Left ventricle myocardium inferior (tissue), 1 donor: ENCODE data around the gene VSIG10L. TPM values are rescaled to one million over a fixed set of nuclear protein-coding genes. Genes with fewer than 3 reads are reported as not detected.

ENCODE experiments used
- DNase-seq: peaks from one replicate; pipeline ENCODE4 v3.0.0-alpha.2; 2020
- H3K27ac ChIP-seq: fragments of 200-600 bp; replicated peaks from 2 replicates; pipeline ENCODE4 v1.8.0; 2021
- H3K27me3 ChIP-seq: fragments of 200-600 bp; 2 replicates; pipeline ENCODE4 v1.8.0; 2021; ENCODE audit warnings: low read depth
- H3K36me3 ChIP-seq: fragments of 200-600 bp; 2 replicates; pipeline ENCODE4 v1.8.0; 2021
- H3K4me1 ChIP-seq: fragments of 200-600 bp; 2 replicates; pipeline ENCODE4 v1.8.0; 2021
- H3K4me3 ChIP-seq: fragments of 200-600 bp; 2 replicates; pipeline ENCODE4 v1.8.0; 2021; ENCODE audit warnings: mild to moderate bottlenecking, moderate library complexity
- H3K9me3 ChIP-seq: fragments of 200-600 bp; replicated peaks from 2 replicates; pipeline ENCODE4 v1.8.0; 2021
- intact Hi-C: fragments of 100-400 bp; cut with micrococcal nuclease; formaldehyde crosslinking; loops from one replicate; pipeline ENCODE4 v1.11.0; 2022
- long read RNA-seq: library from polyadenylated mRNA; unstranded; transcript quantifications from one replicate; pipeline ENCODE4 v2.0.0, GENCODE V29; 2021
- total RNA-seq: library from RNA; stranded (reverse); fragmentation: NEBNext Ultra II Directional; extraction: Animal tissue kit (Norgen Biotek cat#: 25700); gene quantifications from one replicate; pipeline ENCODE4 v1.2.1, GENCODE V29; 2021
- TF ChIP-seq, protein P1 (sequence below): fragments of 200-600 bp; IDR thresholded peaks from 2 replicates; pipeline ENCODE4 v1.8.0; 2021; ENCODE audit warnings: antibody characterized with exemption, mild to moderate bottlenecking, borderline replicate concordance
- donor health status: DM: no; HTN: yes; CAD: no; lungs with severe emphysema.

The VSIG10L gene
- 0.66 TPM for total RNA-seq
- long read RNA-seq, partial matches to known transcripts, result 1 of 1 reads
- long read RNA-seq, other reads (novel, unspliced or antisense), result 0 of 1 reads

- DNase-seq, result no peak
- H3K4me1 ChIP-seq, result peaks cover 20% of the 10 kb centered on the region
- no peak within 1 kb of the TSS for H3K27ac ChIP-seq
- TF ChIP-seq, protein P1, sequence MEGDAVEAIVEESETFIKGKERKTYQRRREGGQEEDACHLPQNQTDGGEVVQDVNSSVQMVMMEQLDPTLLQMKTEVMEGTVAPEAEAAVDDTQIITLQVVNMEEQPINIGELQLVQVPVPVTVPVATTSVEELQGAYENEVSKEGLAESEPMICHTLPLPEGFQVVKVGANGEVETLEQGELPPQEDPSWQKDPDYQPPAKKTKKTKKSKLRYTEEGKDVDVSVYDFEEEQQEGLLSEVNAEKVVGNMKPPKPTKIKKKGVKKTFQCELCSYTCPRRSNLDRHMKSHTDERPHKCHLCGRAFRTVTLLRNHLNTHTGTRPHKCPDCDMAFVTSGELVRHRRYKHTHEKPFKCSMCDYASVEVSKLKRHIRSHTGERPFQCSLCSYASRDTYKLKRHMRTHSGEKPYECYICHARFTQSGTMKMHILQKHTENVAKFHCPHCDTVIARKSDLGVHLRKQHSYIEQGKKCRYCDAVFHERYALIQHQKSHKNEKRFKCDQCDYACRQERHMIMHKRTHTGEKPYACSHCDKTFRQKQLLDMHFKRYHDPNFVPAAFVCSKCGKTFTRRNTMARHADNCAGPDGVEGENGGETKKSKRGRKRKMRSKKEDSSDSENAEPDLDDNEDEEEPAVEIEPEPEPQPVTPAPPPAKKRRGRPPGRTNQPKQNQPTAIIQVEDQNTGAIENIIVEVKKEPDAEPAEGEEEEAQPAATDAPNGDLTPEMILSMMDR, result no peak
- H3K9me3 ChIP-seq, result no peaks in the 10 kb centered on the region
- H3K4me3 ChIP-seq, result no peak within 1 kb of the TSS
- peaks cover 19% of the 10 kb centered on the region for H3K36me3 ChIP-seq
- intact Hi-C loops, result no loop called here
- no peaks in the 10 kb centered on the region for H3K27me3 ChIP-seq
Observed at GRCh38 chr19:51341976-51342580, at the start of gene VSIG10L. Gene VSIG10L (minus strand): TSS chr19:51342139. CDS start chr19:51342124, 15 bp downstream.

GRCh38 chr19:51391073-51391611 lies 49.2 kb upstream of the VSIG10L start:
- H3K27me3 ChIP-seq, result peaks cover 18% of the 10 kb centered on the region
- H3K4me3 ChIP-seq, result no peak overlapping the region
- TF ChIP-seq, protein P1, result no peak
- intact Hi-C loops, result no loop called here
- no peaks in the 10 kb centered on the region for H3K9me3 ChIP-seq
- peaks cover 10% of the 10 kb centered on the region for H3K4me1 ChIP-seq
- no peaks in the 10 kb centered on the region for H3K36me3 ChIP-seq
- DNase-seq, result no peak
- H3K27ac ChIP-seq, result no peak overlapping the region

DNA sequence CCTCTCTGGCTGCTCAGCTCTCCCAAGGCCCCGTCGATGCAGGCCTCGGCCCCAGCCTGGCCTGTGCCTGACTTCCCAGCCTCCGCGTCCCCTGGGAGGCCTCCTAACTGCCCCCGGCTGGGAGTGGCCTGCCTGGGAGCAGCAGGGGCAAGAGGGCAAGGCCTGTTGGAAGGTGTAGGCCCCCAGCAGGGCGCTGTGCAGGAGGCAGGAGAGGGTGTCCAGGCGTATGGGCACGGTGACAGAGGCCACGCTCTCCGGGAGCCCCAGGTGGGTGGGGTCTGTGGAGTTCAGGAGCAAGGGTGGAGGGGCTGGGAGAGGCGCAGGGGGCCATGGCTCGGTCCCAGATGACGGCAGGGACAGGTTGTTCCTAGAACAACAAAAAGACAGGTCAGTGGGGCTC lies 47.2 kb upstream of the VSIG10L start:
- no peaks in the 10 kb centered on the region for H3K36me3 ChIP-seq
- H3K27ac ChIP-seq, result no peak overlapping the region
- no peak for DNase-seq
- peaks cover 18% of the 10 kb centered on the region for H3K27me3 ChIP-seq
- intact Hi-C loops, result no loop called here
- no peak overlapping the region for H3K4me3 ChIP-seq
- peaks cover 4% of the 10 kb centered on the region for H3K4me1 ChIP-seq
- H3K9me3 ChIP-seq, result no peaks in the 10 kb centered on the region
- TF ChIP-seq, protein P1, result no peak

- DNase-seq, result no peak
- H3K27me3 ChIP-seq, result peaks cover 18% of the 10 kb centered on the region
- no peaks in the 10 kb centered on the region for H3K4me1 ChIP-seq
- intact Hi-C loops, result no loop called here
- no peak within 1 kb of the TSS for H3K27ac ChIP-seq
- no peaks in the 10 kb centered on the region for H3K9me3 ChIP-seq
- no peak within 1 kb of the TSS for H3K4me3 ChIP-seq
- no peaks in the 10 kb centered on the region for H3K36me3 ChIP-seq
- TF ChIP-seq, protein P1, result no peak
Observed at GRCh38 chr19:51387924-51388389, 46.0 kb upstream of the VSIG10L start, which contains the start of gene LIM2. Gene LIM2 (minus strand): TSS chr19:51387974. CDS start chr19:51387443, 531 bp downstream.

DNA sequence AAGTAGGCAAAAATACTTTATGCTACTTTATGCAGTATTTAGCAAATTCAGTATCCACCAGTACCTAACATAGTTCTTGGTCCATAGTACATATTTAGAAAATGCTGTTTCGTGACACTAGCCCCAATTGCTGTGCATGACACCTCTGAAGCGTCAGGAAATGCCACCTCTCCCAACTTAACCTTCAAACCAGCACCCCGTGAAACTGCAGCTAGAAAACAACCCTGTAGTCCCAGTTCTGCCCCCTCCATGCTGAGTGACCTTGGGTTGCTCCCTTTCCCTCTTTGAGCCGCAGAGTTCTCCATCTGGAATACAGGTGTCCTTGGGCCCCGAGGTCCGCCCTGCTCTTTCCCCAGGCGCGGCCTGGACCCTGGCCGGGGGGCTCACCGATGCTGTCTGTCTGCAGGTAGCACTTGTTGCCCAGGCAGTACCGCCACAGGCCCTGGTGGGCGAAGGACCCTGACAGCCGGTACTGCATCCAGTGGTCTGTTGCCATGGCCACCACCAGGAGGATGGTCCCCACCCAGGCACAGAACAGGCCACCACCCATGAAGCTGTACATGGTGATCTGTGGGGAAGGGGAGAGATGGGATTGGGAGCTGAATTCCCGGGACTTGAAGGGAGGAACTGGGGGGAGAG lies 45.1 kb upstream of the VSIG10L start:
- Histone ChIP-seq H3K4me3 (no peak overlapping the region), H3K4me1 (no peaks in the 10 kb centered on the region), H3K27ac (no peak overlapping the region), H3K27me3 (peaks cover 18% of the 10 kb centered on the region), H3K36me3 (no peaks in the 10 kb centered on the region), H3K9me3 (no peaks in the 10 kb centered on the region)
- TF ChIP-seq, protein P1, result no peak
- intact Hi-C loops, result no loop called here
- no peak for DNase-seq
